ENCODE results near the gene FGGY.
"Not testable (repeated sequence)": the region's sequence is repeated elsewhere in the genome, so short reads cannot be mapped to it uniquely, and the experiment has no call there.

FGGY gene

GRCh38 chr1:59703918-59704378 lies 407.1 kb downstream of the FGGY start:
- H3K9me3 ChIP-seq = no peaks in the 10 kb centered on the region
- DNase-seq = no peak
- no peak overlapping the region for H3K4me3 ChIP-seq (ENCODE audit: low read depth, low read length)
- H3K27me3 ChIP-seq = no peaks in the 10 kb centered on the region
- H3K36me3 ChIP-seq = no peaks in the 10 kb centered on the region
- no peak for TF ChIP-seq CTCF (IDR thresholded peaks at IDR 0.05; ENCODE audit: low read depth, low read length)
- no peaks in the 10 kb centered on the region for H3K4me1 ChIP-seq

- no peaks in the 10 kb centered on the region for H3K4me1 ChIP-seq
- no peak for TF ChIP-seq CTCF (IDR thresholded peaks at IDR 0.05; ENCODE audit: low read depth, low read length)
- DNase-seq = no peak
- H3K9me3 ChIP-seq = no peaks in the 10 kb centered on the region
- H3K36me3 ChIP-seq = no peaks in the 10 kb centered on the region
- no peaks in the 10 kb centered on the region for H3K27me3 ChIP-seq
- no peak overlapping the region for H3K4me3 ChIP-seq (ENCODE audit: low read depth, low read length)
These were observed 407.8 kb downstream of the FGGY start for GRCh38 chr1:59704716-59705115.

GRCh38 chr1:59705466-59706302 lies 408.8 kb downstream of the FGGY start:
- Histone ChIP-seq H3K4me1 (no peaks in the 10 kb centered on the region), H3K9me3 (no peaks in the 10 kb centered on the region), H3K36me3 (no peaks in the 10 kb centered on the region), H3K27me3 (no peaks in the 10 kb centered on the region), H3K4me3 (ENCODE audit: low read depth, low read length) (no peak overlapping the region)
- DNase-seq = no peak
- no peak for TF ChIP-seq CTCF (IDR thresholded peaks at IDR 0.05; ENCODE audit: low read depth, low read length)

- Histone ChIP-seq H3K36me3 (no peaks in the 10 kb centered on the region), H3K4me1 (no peaks in the 10 kb centered on the region), H3K9me3 (no peaks in the 10 kb centered on the region), H3K27me3 (no peaks in the 10 kb centered on the region), H3K4me3 (ENCODE audit: low read depth, low read length) (no peak overlapping the region)
- TF ChIP-seq CTCF (IDR thresholded peaks at IDR 0.05; ENCODE audit: low read depth, low read length) = no peak
- no peak for DNase-seq
These were observed 409.4 kb downstream of the FGGY start for GRCh38 chr1:59706303-59706599.

DNA sequence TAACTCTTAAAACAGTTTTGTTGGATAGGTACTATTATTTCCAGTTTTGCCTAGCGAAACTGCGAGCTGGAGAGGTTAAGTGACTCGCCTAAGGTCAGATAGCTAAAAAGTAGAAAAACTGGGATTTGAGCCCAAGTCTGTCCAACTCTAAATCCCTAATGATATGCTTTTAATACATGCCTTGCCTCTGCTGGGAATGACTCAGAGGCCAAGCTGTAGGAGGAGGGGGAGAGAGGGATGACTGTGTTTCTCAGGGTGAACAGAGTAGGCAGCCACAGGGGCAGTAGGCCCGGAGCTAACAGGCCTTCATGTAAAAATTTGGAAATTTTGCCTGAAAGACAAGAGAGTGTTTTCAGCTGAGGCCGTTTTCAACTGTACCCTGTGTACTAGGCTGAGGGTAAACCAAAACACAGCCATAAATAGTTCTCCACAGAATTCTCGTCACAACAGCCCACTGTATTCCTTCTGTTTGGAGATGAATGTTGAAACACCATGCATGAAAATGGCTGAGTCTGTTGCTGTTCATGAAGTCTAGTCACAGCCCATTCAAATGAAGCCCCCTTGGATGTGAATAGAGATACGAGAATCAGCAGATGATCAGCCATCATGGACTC lies 410.4 kb downstream of the FGGY start:
- no peak overlapping the region for H3K4me3 ChIP-seq (ENCODE audit: low read depth, low read length)
- H3K36me3 ChIP-seq = no peaks in the 10 kb centered on the region
- H3K9me3 ChIP-seq = no peaks in the 10 kb centered on the region
- H3K27me3 ChIP-seq = no peaks in the 10 kb centered on the region
- no peak for DNase-seq
- no peaks in the 10 kb centered on the region for H3K4me1 ChIP-seq
- no peak for TF ChIP-seq CTCF (IDR thresholded peaks at IDR 0.05; ENCODE audit: low read depth, low read length)

DNA sequence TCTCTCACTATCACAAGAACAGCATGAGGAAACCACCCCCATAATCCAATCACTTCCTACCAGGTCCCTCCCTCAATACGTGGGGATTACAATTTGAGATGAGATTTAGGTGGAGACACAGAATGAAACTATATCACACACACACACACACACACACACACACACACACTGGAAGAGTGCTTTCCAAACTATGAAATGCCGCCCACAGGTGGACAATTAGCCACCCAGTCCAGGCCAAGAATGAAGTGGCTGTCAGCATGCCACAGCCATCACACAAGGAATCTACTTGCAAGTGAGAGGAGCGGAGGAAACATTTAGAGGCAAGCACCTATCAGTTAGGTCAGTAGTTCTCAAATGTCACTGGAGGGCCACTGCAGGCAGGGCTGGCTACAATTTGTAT lies 412.4 kb downstream of the FGGY start:
- no peaks in the 10 kb centered on the region for H3K9me3 ChIP-seq
- no peak for TF ChIP-seq CTCF (IDR thresholded peaks at IDR 0.05; ENCODE audit: low read depth, low read length)
- DNase-seq = no peak
- H3K27me3 ChIP-seq = no peaks in the 10 kb centered on the region
- no peak overlapping the region for H3K4me3 ChIP-seq (ENCODE audit: low read depth, low read length)
- H3K4me1 ChIP-seq = no peaks in the 10 kb centered on the region
- no peaks in the 10 kb centered on the region for H3K36me3 ChIP-seq

DNA sequence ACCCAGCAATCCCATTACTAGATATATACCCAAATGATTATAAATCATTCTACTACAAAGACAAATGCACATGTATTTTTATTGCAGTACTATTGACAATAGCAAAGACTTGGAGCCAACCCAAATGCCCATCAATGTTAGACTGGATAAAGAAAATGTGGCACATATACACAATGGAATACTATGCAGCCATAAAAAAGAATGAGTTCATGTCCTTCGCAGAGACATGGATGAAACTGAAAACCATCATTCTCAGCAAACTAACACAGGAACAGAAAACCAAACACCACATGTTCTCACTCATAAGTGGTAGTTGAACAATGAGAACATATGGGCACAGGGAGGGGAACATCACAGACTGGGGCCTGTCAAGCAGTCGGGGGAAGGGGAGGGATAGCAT lies 414.0 kb downstream of the FGGY start:
- H3K4me1 ChIP-seq; H3K9me3 ChIP-seq; H3K27me3 ChIP-seq; DNase-seq; H3K4me3 ChIP-seq (ENCODE audit: low read depth, low read length); H3K36me3 ChIP-seq: not testable (repeated sequence)
